ENCODE data around the gene TMEM135.

The TMEM135 gene

GRCh38 chr11:87263979-87264378, 226.2 kb downstream of the TMEM135 start:
- no peak for TF ChIP-seq EGR1 (IDR thresholded peaks at IDR 0.05)
- no peak for TF ChIP-seq FOXM1 (IDR thresholded peaks at IDR 0.05; ENCODE audit: borderline replicate concordance, low read depth)
- no peak for TF ChIP-seq MAX (IDR thresholded peaks at IDR 0.05)
- TF ChIP-seq TEAD4 (IDR thresholded peaks at IDR 0.05) = no peak
- no peak for TF ChIP-seq YY1 (IDR thresholded peaks at IDR 0.05; ENCODE audit: low read depth)
- TF ChIP-seq CREB1 (IDR thresholded peaks at IDR 0.05; ENCODE audit: low read depth) = no peak
- TF ChIP-seq USF1 (IDR thresholded peaks at IDR 0.05) = no peak
- no peak for TF ChIP-seq RAD21 (IDR thresholded peaks at IDR 0.05; ENCODE audit: low read depth)
- TF ChIP-seq ZBTB7A (IDR thresholded peaks at IDR 0.05; ENCODE audit: low read depth) = no peak
- TF ChIP-seq CEBPB (IDR thresholded peaks at IDR 0.05) = no peak
- TF ChIP-seq EP300 (IDR thresholded peaks at IDR 0.05; ENCODE audit: borderline replicate concordance) = no peak
- no peak for TF ChIP-seq REST (IDR thresholded peaks at IDR 0.05; ENCODE audit: low read depth)

- TF ChIP-seq REST (IDR thresholded peaks at IDR 0.05; ENCODE audit: low read depth) = no peak
- no peak for TF ChIP-seq TAF1 (IDR thresholded peaks at IDR 0.05; ENCODE audit: low read depth)
- no peak for TF ChIP-seq TEAD4 (IDR thresholded peaks at IDR 0.05)
- no peak for TF ChIP-seq TCF12 (IDR thresholded peaks at IDR 0.05; ENCODE audit: low read depth)
- no peak for TF ChIP-seq EP300 (IDR thresholded peaks at IDR 0.05; ENCODE audit: borderline replicate concordance)
Measured at GRCh38 chr11:87265132-87265531, 227.4 kb downstream of the TMEM135 start.

- TF ChIP-seq TCF12 (IDR thresholded peaks at IDR 0.05; ENCODE audit: low read depth) (no peak), EP300 (IDR thresholded peaks at IDR 0.05; ENCODE audit: borderline replicate concordance) (no peak), TAF1 (IDR thresholded peaks at IDR 0.05; ENCODE audit: low read depth) (no peak), FOXM1 (IDR thresholded peaks at IDR 0.05; ENCODE audit: borderline replicate concordance, low read depth) (no peak), MAX (IDR thresholded peaks at IDR 0.05) (no peak), TEAD4 (IDR thresholded peaks at IDR 0.05) (no peak), CREB1 (IDR thresholded peaks at IDR 0.05; ENCODE audit: low read depth) (no peak), RAD21 (IDR thresholded peaks at IDR 0.05; ENCODE audit: low read depth) (no peak), YY1 (IDR thresholded peaks at IDR 0.05; ENCODE audit: low read depth) (no peak), REST (IDR thresholded peaks at IDR 0.05; ENCODE audit: low read depth) (no peak), NFIC (IDR thresholded peaks at IDR 0.05) (no peak), CEBPB (IDR thresholded peaks at IDR 0.05) (no peak), EGR1 (IDR thresholded peaks at IDR 0.05) (no peak), USF1 (IDR thresholded peaks at IDR 0.05) (no peak), ZBTB7A (IDR thresholded peaks at IDR 0.05; ENCODE audit: low read depth) (no peak)
Measured at GRCh38 chr11:87265979-87266378, 228.2 kb downstream of the TMEM135 start.

GRCh38 chr11:87266751-87267150, 229.0 kb downstream of the TMEM135 start:
- no peak for TF ChIP-seq NFIC (IDR thresholded peaks at IDR 0.05)
- no peak for TF ChIP-seq CEBPB (IDR thresholded peaks at IDR 0.05)
- no peak for TF ChIP-seq USF1 (IDR thresholded peaks at IDR 0.05)
- TF ChIP-seq CREB1 (IDR thresholded peaks at IDR 0.05; ENCODE audit: low read depth) = no peak
- TF ChIP-seq FOXM1 (IDR thresholded peaks at IDR 0.05; ENCODE audit: borderline replicate concordance, low read depth) = no peak
- no peak for TF ChIP-seq TEAD4 (IDR thresholded peaks at IDR 0.05)
- no peak for TF ChIP-seq TCF12 (IDR thresholded peaks at IDR 0.05; ENCODE audit: low read depth)
- TF ChIP-seq RAD21 (IDR thresholded peaks at IDR 0.05; ENCODE audit: low read depth) = no peak
- no peak for TF ChIP-seq ZBTB7A (IDR thresholded peaks at IDR 0.05; ENCODE audit: low read depth)
- TF ChIP-seq TAF1 (IDR thresholded peaks at IDR 0.05; ENCODE audit: low read depth) = no peak
- no peak for TF ChIP-seq EP300 (IDR thresholded peaks at IDR 0.05; ENCODE audit: borderline replicate concordance)
- TF ChIP-seq EGR1 (IDR thresholded peaks at IDR 0.05) = no peak
- no peak for TF ChIP-seq YY1 (IDR thresholded peaks at IDR 0.05; ENCODE audit: low read depth)
- no peak for TF ChIP-seq MAX (IDR thresholded peaks at IDR 0.05)
- TF ChIP-seq REST (IDR thresholded peaks at IDR 0.05; ENCODE audit: low read depth) = no peak
